ENCODE data around the gene FBXL17.
"Not testable (repeated sequence)": the region's sequence is repeated elsewhere in the genome, so short reads cannot be mapped to it uniquely, and the experiment has no call there.

DNA sequence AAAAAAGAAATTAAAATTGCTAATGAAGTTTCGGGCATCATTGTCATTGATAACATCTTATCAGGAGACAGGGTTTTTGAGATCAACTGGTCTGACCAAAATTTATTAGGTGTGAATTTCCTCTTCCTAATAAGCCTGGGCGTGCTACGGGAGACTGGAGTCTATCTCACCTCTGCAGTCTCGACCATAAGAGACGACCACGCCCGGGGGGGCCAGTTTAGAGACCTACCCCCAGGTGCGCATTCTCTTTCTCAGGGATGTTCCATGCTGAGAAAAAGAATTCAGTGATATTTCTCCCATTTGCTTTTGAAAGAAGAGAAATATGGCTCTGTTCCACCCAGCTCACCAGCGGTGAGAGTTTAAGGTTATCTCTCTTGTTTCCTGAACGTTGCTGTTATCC lies 107.8 kb downstream of the FBXL17 start:
- TF ChIP-seq SP2 (CRISPR knock-in tag; IDR thresholded peaks at IDR 0.05); ELF1 (CRISPR knock-in tag; IDR thresholded peaks at IDR 0.05); POLR2A (IDR thresholded peaks at IDR 0.05; ENCODE audit: insufficient read depth in 1 of 2, low read depth in 2 of 2, low read length in 2 of 2); ARNT2 (CRISPR knock-in tag; IDR thresholded peaks at IDR 0.05; ENCODE audit: low read depth); EZH2 (conservative IDR thresholded peaks at IDR 0.05; ENCODE audit: low read depth, low read length): not testable (repeated sequence)
- TF ChIP-seq, protein P1, sequence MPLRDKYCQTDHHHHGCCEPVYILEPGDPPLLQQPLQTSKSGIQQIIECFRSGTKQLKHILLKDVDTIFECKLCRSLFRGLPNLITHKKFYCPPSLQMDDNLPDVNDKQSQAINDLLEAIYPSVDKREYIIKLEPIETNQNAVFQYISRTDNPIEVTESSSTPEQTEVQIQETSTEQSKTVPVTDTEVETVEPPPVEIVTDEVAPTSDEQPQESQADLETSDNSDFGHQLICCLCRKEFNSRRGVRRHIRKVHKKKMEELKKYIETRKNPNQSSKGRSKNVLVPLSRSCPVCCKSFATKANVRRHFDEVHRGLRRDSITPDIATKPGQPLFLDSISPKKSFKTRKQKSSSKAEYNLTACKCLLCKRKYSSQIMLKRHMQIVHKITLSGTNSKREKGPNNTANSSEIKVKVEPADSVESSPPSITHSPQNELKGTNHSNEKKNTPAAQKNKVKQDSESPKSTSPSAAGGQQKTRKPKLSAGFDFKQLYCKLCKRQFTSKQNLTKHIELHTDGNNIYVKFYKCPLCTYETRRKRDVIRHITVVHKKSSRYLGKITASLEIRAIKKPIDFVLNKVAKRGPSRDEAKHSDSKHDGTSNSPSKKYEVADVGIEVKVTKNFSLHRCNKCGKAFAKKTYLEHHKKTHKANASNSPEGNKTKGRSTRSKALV (CRISPR knock-in tag; IDR thresholded peaks at IDR 0.05), result not testable (repeated sequence)
